Pancreas (tissue), 10 donors: ENCODE data around the gene PIGP. TPM values are rescaled to one million over a fixed set of nuclear protein-coding genes. Genes with fewer than 3 reads are reported as not detected.
A peak's percentile ranks its signal among the peaks of the same experiment; 100 is the strongest.

ENCODE experiments used
- ATAC-seq, 4 donors: fragments of 200-7000 bp; cut with Tn5 transposase; one replicate each; pipeline versions ENCODE4 v1.8.0 to v1.9.1; 2020; ENCODE audit warnings: mild to moderate bottlenecking in 4 of 4, moderate library complexity in 4 of 4
- DNase-seq, 6 donors: peaks; one replicate each; pipeline ENCODE4 v3.0.0-alpha.2; 2020
- FAIRE-seq: peaks from 2 replicates; lab custom pipeline; 2012; peaks lifted over from hg19 to GRCh38; lab: Jason Lieb, UNC
- H3K27ac ChIP-seq, 4 donors: fragments of 200-600 bp; sonication (generic); 1 replicate in 3 of 4; 2 replicates in 1 of 4; pipeline versions ENCODE4 v1.5.0 to v1.8.0; 2020
- H3K27me3 ChIP-seq, 4 donors: fragments of 200-600 bp; one replicate each; pipeline ENCODE4 v1.8.0; 2021
- H3K36me3 ChIP-seq, 3 donors: fragments of 200-600 bp; sonication (generic) in 1 of 3; one replicate each; pipeline versions ENCODE4 v1.5.0 to v1.8.0; 2020 to 2021
- H3K4me1 ChIP-seq, 3 donors: fragments of 200-600 bp; one replicate each; pipeline ENCODE4 v1.8.0; 2021
- H3K4me3 ChIP-seq, 4 donors: fragments of 200-600 bp; sonication (generic) in 2 of 4; one replicate each; pipeline versions ENCODE4 v1.5.0 to v1.8.0; 2020 to 2021
- H3K9me3 ChIP-seq, 4 donors: fragments of 200-600 bp; one replicate each; pipeline ENCODE4 v1.8.0; 2021
- CTCF ChIP-seq, 4 donors: fragments of 200-600 bp; sonication (generic) in 3 of 4; IDR thresholded peaks; one replicate each; pipeline versions ENCODE4 v1.5.0 to v1.8.0; 2021; ENCODE audit warnings: antibody characterized with exemption in 4 of 4
- WGBS, 2 donors: extraction: QIAGEN DNeasy Blood & Tissue Kit; methylation state at CpG; one replicate each; pipeline ENCODE4 v1.1.7; 2013; 5-methylcytosine and 5-hydroxymethylcytosine counted together
- intact Hi-C, 3 donors: fragments of 100-400 bp; cut with DNase I; formaldehyde crosslinking; loops; one replicate each; pipeline versions ENCODE4 v1.11.1 to v1.14.2; 2022
- polyA plus RNA-seq, 2 donors: library from polyadenylated mRNA; stranded (reverse); fragments of 200-250 nt; gene quantifications; one replicate each; pipeline ENCODE4 v1.2.3, GENCODE V29; 2013
- total RNA-seq, 6 donors: library from RNA; stranded (reverse); fragmentation: NEBNext Ultra II Directional in 4 of 6; extraction: Animal tissue kit (Norgen Biotek cat#: 25700) in 4 of 6; gene quantifications; one replicate each; pipeline versions ENCODE4 v1.2.1 to v1.2.4, GENCODE V29; 2021 to 2023
- donor health status: healthy with polysubstance abuse.
- donor health status: DM: no; HTN: no; CAD: no; lungs with moderate emphysema.
- donor health status: DM: no; HTN: no; CAD: no.
- donor health status: control.
- donor health status: control.
- donor health status: Bipolar disorder and iron deficiency.
- donor health status: DM: yes; HTN: yes; CAD: no.
- donor health status: DM: no; HTN: no; CAD: no.
- donor health status: DM: no; HTN: no; CAD: no.
- donor health status: DM: yes; HTN: yes; CAD: no.

PIGP gene
- total and polyA plus RNA-seq, 8 donors: 14.8 to 29.3 (median 17.2) TPM

GRCh38 chr21:37082856-37083528, 10.1 kb upstream of the PIGP start:
- Histone ChIP-seq H3K9me3 (no peaks in the 10 kb centered on the region), H3K4me3 (no peak overlapping the region), H3K27ac (no peak overlapping the region), H3K36me3 (no peaks in the 10 kb centered on the region), H3K4me1 (peaks cover 9 to 20% (median 10%) of the 10 kb centered on the region in 3 donors), H3K27me3 (no peaks in the 10 kb centered on the region)
- TF ChIP-seq CTCF (IDR thresholded peaks at IDR 0.05): no peak
- DNase-seq (no peak), ATAC-seq (no peak), FAIRE-seq (no peak)
- intact Hi-C loops: no loop called here

GRCh38 chr21:37082375-37082774, 9.5 kb upstream of the PIGP start:
- Histone ChIP-seq H3K36me3 (no peaks in the 10 kb centered on the region), H3K27ac (no peak overlapping the region), H3K4me3 (no peak overlapping the region), H3K27me3 (no peaks in the 10 kb centered on the region), H3K9me3 (no peaks in the 10 kb centered on the region), H3K4me1 (peaks cover 9 to 20% (median 10%) of the 10 kb centered on the region in 3 donors)
- DNase-seq: no peak
- TF ChIP-seq CTCF (IDR thresholded peaks at IDR 0.05): no peak
- WGBS, 2 donors: 68 to 70% methylated on average over 1 of the region's 1 CpG
- intact Hi-C loops: no loop called here
- no peak for FAIRE-seq
- ATAC-seq: no peak

DNA sequence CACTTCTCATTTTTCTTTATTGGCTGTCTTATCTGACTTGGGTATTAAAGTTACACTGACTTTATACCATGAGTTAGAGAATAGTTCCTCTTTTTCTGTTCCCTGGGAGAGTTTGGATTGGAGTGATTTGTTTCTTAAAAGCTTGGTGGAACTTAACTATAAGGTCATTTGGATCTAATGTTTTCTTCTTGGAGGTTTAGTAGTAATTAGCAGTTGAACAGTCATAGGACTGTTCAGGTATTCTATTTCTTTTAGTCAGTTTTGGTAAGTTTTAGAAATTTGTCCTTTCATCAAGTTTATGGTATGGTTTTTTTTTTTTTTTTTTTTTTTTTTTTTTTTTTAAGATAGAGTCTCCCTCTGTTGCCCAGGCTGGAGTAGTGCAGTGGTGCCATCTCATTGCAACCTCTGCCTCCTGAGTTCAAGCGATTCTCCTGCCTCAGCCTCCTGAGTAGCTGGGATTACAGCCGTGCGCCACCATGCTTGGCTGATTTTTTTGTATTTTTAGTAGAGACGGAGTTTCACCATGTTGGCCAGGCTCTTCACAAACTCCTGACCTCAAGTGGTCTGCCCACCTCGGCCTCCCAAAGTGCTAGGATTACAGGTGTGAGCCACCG, 6.4 kb upstream of the PIGP start:
- intact Hi-C loops: no loop called here
- WGBS, 2 donors: 67% methylated on average over 6 of the region's 6 CpGs
- no peak for TF ChIP-seq CTCF (IDR thresholded peaks at IDR 0.05)
- Histone ChIP-seq H3K9me3 (no peaks in the 10 kb centered on the region), H3K27me3 (no peaks in the 10 kb centered on the region), H3K4me1 (peaks cover 9 to 24% (median 10%) of the 10 kb centered on the region in 3 donors), H3K27ac (no peak overlapping the region), H3K4me3 (no peak overlapping the region), H3K36me3 (no peaks in the 10 kb centered on the region)
- FAIRE-seq (no peak), ATAC-seq (peak in 1 of 4 donors; percentile 44), DNase-seq (no peak)

DNA sequence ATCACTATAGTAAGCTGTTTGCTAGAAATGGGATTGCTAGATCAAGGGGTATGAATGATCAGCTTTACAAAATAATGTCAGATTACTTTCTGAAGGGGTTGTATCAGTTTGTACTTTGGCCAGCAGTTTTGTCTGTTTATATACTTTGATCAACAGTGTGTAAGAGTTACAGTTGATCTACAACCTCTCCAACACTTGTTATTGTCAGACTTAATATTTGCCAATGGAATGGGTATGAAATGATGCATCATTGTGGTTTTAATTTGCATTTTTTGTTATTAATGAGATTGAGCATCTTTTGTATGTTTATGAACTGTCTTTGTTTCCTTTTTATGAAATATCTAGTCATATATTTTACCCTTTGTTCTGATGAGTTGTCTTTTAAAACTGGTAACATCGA, 4.5 kb upstream of the PIGP start:
- no peak for DNase-seq
- Histone ChIP-seq H3K4me3 (no peak overlapping the region), H3K36me3 (no peaks in the 10 kb centered on the region), H3K27me3 (no peaks in the 10 kb centered on the region), H3K4me1 (peaks cover 0 to 11% (median under 1%) of the 10 kb centered on the region in 3 donors), H3K9me3 (no peaks in the 10 kb centered on the region), H3K27ac (no peak overlapping the region)
- 92 to 93% methylated on average over 1 of the region's 1 CpG for WGBS, 2 donors
- no peak for TF ChIP-seq CTCF (IDR thresholded peaks at IDR 0.05)
- intact Hi-C loops: no loop called here
- ATAC-seq: no peak
- FAIRE-seq: no peak
